GM23338 (cell line): ENCODE data around the gene ZFAND6. TPM values are rescaled to one million over a fixed set of nuclear protein-coding genes. Genes with fewer than 3 reads are reported as not detected.

Experiments used
- ATAC-seq: fragments of 200-7000 bp; cut with Tn5 transposase; 3 replicates; pipeline ENCODE4 v1.9.1; 2020
- DNase-seq: peaks from one replicate; pipeline ENCODE4 v3.0.0-alpha.2; 2015; ENCODE audit warnings: low spot score
- H2AFZ ChIP-seq: fragments of 200-600 bp; sonication (generic); 2 replicates; pipeline ENCODE4 v1.8.0; 2016; ENCODE audit warnings: antibody characterized with exemption, mild to moderate bottlenecking, moderate library complexity
- H3F3A ChIP-seq: fragments of 200-600 bp; sonication (generic); replicated peaks from 2 replicates; pipeline ENCODE4 v1.8.0; 2017; ENCODE audit warnings: antibody characterized with exemption, mixed run types, low read depth
- H3K27ac ChIP-seq: fragments of 200-600 bp; sonication (generic); 2 replicates; pipeline ENCODE4 v1.6.1; 2016; ENCODE audit warnings: low read depth
- H3K27me3 ChIP-seq: fragments of 200-600 bp; sonication (generic); 2 replicates; pipeline ENCODE4 v1.8.0; 2016; ENCODE audit warnings: mild to moderate bottlenecking, mixed run types, moderate library complexity; ENCODE audit not compliant: insufficient read depth
- H3K36me3 ChIP-seq: fragments of 200-600 bp; sonication (generic); 2 replicates; pipeline ENCODE4 v1.8.0; 2016; ENCODE audit warnings: mild to moderate bottlenecking; ENCODE audit not compliant: insufficient read depth
- H3K4me1 ChIP-seq: fragments of 200-600 bp; sonication (generic); 2 replicates; pipeline ENCODE4 v1.8.0; 2016; ENCODE audit warnings: mild to moderate bottlenecking, moderate library complexity; ENCODE audit not compliant: insufficient read depth
- H3K4me2 ChIP-seq: fragments of 200-600 bp; sonication (generic); 2 replicates; pipeline ENCODE4 v1.7.1; 2017; ENCODE audit warnings: mixed run types
- H3K4me3 ChIP-seq: fragments of 200-600 bp; sonication (generic); 2 replicates; pipeline ENCODE4 v1.6.1; 2016; ENCODE audit warnings: mixed run types
- H3K79me2 ChIP-seq: fragments of 200-600 bp; sonication (generic); replicated peaks from 2 replicates; pipeline ENCODE4 v1.8.0; 2017; ENCODE audit warnings: mild to moderate bottlenecking; ENCODE audit not compliant: insufficient read depth
- H3K9me2 ChIP-seq: fragments of 200-600 bp; sonication (generic); 2 replicates; pipeline ENCODE4 v1.8.0; 2017; ENCODE audit not compliant: insufficient read depth
- H4K20me1 ChIP-seq: fragments of 200-600 bp; sonication (generic); replicated peaks from 2 replicates; pipeline ENCODE4 v1.8.0; 2017; ENCODE audit warnings: mild to moderate bottlenecking; ENCODE audit not compliant: insufficient read depth
- H3K27ac Mint-ChIP-seq: 2 replicates; pipeline ENCODE4 v1.8.0; 2020; ENCODE audit warnings: inconsistent platforms, mild to moderate bottlenecking, moderate library complexity, mixed read lengths
- H3K27me3 Mint-ChIP-seq: 3 replicates; pipeline ENCODE4 v1.8.0; 2022; ENCODE audit warnings: low read depth, mild to moderate bottlenecking, moderate library complexity, mixed read lengths, inconsistent platforms; ENCODE audit not compliant: insufficient read depth, poor library complexity
- H3K36me3 Mint-ChIP-seq: 3 replicates; pipeline ENCODE4 v1.8.0; 2021; ENCODE audit warnings: low read depth, mild to moderate bottlenecking, inconsistent platforms, moderate library complexity, mixed read lengths
- H3K4me1 Mint-ChIP-seq: 3 replicates; pipeline ENCODE4 v1.8.0; 2020; ENCODE audit warnings: mild to moderate bottlenecking, inconsistent platforms, mixed read lengths
- H3K4me3 Mint-ChIP-seq: 3 replicates; pipeline ENCODE4 v1.8.0; 2021; ENCODE audit warnings: moderate library complexity, mild to moderate bottlenecking, inconsistent platforms, mixed read lengths
- H3K9me3 Mint-ChIP-seq: 3 replicates; pipeline ENCODE4 v1.8.0; 2020; ENCODE audit warnings: moderate library complexity, mild to moderate bottlenecking, inconsistent platforms, mixed read lengths
- CREB1 ChIP-seq: fragments of 250-450 bp; sonication (Bioruptor Pico); IDR thresholded peaks from 2 replicates; pipeline ENCODE4 v1.5.0; 2020; ENCODE audit warnings: low read depth, mild to moderate bottlenecking, moderate library complexity
- EZH2 ChIP-seq: fragments of 200-600 bp; sonication (generic); IDR thresholded peaks from one replicate; pipeline ENCODE4 v1.8.0; 2017; ENCODE audit warnings: antibody characterized with exemption, mild to moderate bottlenecking, low read depth; ENCODE audit not compliant: unreplicated experiment
- EZH2phosphoT487 ChIP-seq: fragments of 200-600 bp; sonication (generic); IDR thresholded peaks from one replicate; pipeline ENCODE4 v1.8.1; 2018; ENCODE audit warnings: antibody characterized with exemption; ENCODE audit not compliant: unreplicated experiment
- JUNB ChIP-seq: IDR thresholded peaks from one replicate; pipeline ENCODE4 v1.6.1; 2016; ENCODE audit warnings: antibody characterized with exemption; ENCODE audit not compliant: unreplicated experiment
- NANOG ChIP-seq: IDR thresholded peaks from 2 replicates; pipeline ENCODE4 v1.6.1; 2016; ENCODE audit warnings: antibody characterized with exemption, borderline replicate concordance
- POLR2AphosphoS5 ChIP-seq: IDR thresholded peaks from 2 replicates; pipeline ENCODE4 v1.6.1; 2016; ENCODE audit warnings: antibody characterized with exemption, low read depth
- REST ChIP-seq: IDR thresholded peaks from one replicate; pipeline ENCODE4 v1.6.1; 2018; ENCODE audit warnings: antibody characterized with exemption; ENCODE audit not compliant: unreplicated experiment
- STAT1 ChIP-seq: IDR thresholded peaks from one replicate; pipeline ENCODE4 v1.6.1; 2016; ENCODE audit warnings: antibody characterized with exemption; ENCODE audit not compliant: unreplicated experiment
- ZNF114 ChIP-seq: fragments of 250-450 bp; sonication (Bioruptor Pico); IDR thresholded peaks from 2 replicates; pipeline ENCODE4 v1.5.0; 2020; ENCODE audit warnings: mild to moderate bottlenecking, moderate library complexity
- ZNF331 ChIP-seq: fragments of 250-450 bp; sonication (Bioruptor Pico); IDR thresholded peaks from 2 replicates; pipeline ENCODE4 v1.5.0; 2020; ENCODE audit warnings: low read depth, mild to moderate bottlenecking, moderate library complexity
- ZNF462 ChIP-seq: fragments of 250-450 bp; sonication (Bioruptor Pico); IDR thresholded peaks from 2 replicates; pipeline ENCODE4 v1.5.0; 2020; ENCODE audit warnings: mild to moderate bottlenecking, moderate library complexity
- polyA plus RNA-seq: library from polyadenylated mRNA; unstranded; fragments of >200 nt; fragmentation: Nextera tagmentation; extraction: Ambion mirVana; gene quantifications from 2 replicates; pipeline ENCODE4 v1.2.1, GENCODE V29; 2016
- total RNA-seq: library from RNA; depleted of rRNA; stranded (reverse); fragments of >200 nt; shearing (Covaris generic); gene quantifications from 2 replicates; pipeline ENCODE4 v1.2.3, GENCODE V29; 2014
- TF ChIP-seq, protein P1 (sequence below), 2 experiments: fragments of 200-600 bp in 1 of 2; sonication (generic) in 1 of 2; conservative IDR thresholded peaks; 2 replicates each; pipeline versions ENCODE4 v1.5.1 to v1.6.1; 2016 to 2017; ENCODE audit warnings: antibody characterized with exemption in 2 of 2, low read depth in 2 of 2, mild to moderate bottlenecking in 2 of 2, moderate library complexity in 1 of 2
- TF ChIP-seq, protein P2 (sequence below): IDR thresholded peaks from 2 replicates; pipeline ENCODE4 v1.6.1; 2016; ENCODE audit warnings: antibody characterized with exemption

Gene ZFAND6
- total and polyA plus RNA-seq, 2 experiments from 2014 or later, result 205 to 292 TPM

GRCh38 chr15:80041494-80042253 is 17.8 kb upstream of the ZFAND6 start:
- ATAC-seq (no peak), DNase-seq (no peak)
- no peak overlapping the region for H3K27ac Mint-ChIP-seq
- Histone ChIP-seq H3K9me2 (peaks cover 5% of the 10 kb centered on the region; the same call in 1 of the 2 replicates), H4K20me1 (no peaks in the 10 kb centered on the region), H3K36me3 (no peaks in the 10 kb centered on the region), H3K27ac (no peak overlapping the region), H3K79me2 (no peaks in the 10 kb centered on the region), H3K4me2 (no peak overlapping the region), H3K4me1 (peaks cover 12% of the 10 kb centered on the region), H3F3A (no peaks in the 10 kb centered on the region), H2AFZ (peak overlapping the region; percentile 84; the same call in 1 of the 2 replicates), H3K27me3 (no peaks in the 10 kb centered on the region), H3K4me3 (no peak overlapping the region)
- peaks cover 16% of the 10 kb centered on the region for H3K4me1 Mint-ChIP-seq
- TF ChIP-seq EZH2phosphoT487 (no peak), ZNF114 (no peak), ZNF462 (CRISPR knock-in tag) (no peak), CREB1 (CRISPR knock-in tag) (no peak), POLR2AphosphoS5 (no peak), REST (no peak), NANOG (no peak), ZNF331 (no peak), STAT1 (no peak), EZH2 (no peak), JUNB (no peak)
- TF ChIP-seq, protein P1, sequence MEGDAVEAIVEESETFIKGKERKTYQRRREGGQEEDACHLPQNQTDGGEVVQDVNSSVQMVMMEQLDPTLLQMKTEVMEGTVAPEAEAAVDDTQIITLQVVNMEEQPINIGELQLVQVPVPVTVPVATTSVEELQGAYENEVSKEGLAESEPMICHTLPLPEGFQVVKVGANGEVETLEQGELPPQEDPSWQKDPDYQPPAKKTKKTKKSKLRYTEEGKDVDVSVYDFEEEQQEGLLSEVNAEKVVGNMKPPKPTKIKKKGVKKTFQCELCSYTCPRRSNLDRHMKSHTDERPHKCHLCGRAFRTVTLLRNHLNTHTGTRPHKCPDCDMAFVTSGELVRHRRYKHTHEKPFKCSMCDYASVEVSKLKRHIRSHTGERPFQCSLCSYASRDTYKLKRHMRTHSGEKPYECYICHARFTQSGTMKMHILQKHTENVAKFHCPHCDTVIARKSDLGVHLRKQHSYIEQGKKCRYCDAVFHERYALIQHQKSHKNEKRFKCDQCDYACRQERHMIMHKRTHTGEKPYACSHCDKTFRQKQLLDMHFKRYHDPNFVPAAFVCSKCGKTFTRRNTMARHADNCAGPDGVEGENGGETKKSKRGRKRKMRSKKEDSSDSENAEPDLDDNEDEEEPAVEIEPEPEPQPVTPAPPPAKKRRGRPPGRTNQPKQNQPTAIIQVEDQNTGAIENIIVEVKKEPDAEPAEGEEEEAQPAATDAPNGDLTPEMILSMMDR (conservative IDR thresholded peaks at IDR 0.05; ENCODE audit: low read depth in 2 of 2), result no peak
- TF ChIP-seq, protein P2, sequence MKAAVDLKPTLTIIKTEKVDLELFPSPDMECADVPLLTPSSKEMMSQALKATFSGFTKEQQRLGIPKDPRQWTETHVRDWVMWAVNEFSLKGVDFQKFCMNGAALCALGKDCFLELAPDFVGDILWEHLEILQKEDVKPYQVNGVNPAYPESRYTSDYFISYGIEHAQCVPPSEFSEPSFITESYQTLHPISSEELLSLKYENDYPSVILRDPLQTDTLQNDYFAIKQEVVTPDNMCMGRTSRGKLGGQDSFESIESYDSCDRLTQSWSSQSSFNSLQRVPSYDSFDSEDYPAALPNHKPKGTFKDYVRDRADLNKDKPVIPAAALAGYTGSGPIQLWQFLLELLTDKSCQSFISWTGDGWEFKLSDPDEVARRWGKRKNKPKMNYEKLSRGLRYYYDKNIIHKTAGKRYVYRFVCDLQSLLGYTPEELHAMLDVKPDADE, result no peak
- peaks cover 11% of the 10 kb centered on the region for H3K27me3 Mint-ChIP-seq
- H3K4me3 Mint-ChIP-seq, result no peak overlapping the region
- H3K36me3 Mint-ChIP-seq, result no peaks in the 10 kb centered on the region
- peaks cover 6% of the 10 kb centered on the region; the same call in 2 of the 3 replicates for H3K9me3 Mint-ChIP-seq
